PC-9 (cell line): ENCODE data around the gene VWA5B2. TPM values are rescaled to one million over a fixed set of nuclear protein-coding genes. Genes with fewer than 3 reads are reported as not detected.

ENCODE experiments used
- BruUV-seq: library from RNA; stranded (reverse); fragments of 400-500 nt; replicated peaks from 2 replicates; lab custom pipeline; 2021; lab: Mats Ljungman, UMichigan
- CTCF ChIA-PET: fragments of 300-600 bp; sonication (Branson Sonifier 250); formaldehyde crosslinking; loops from one replicate; lab custom pipeline; 2022; ENCODE audit warnings: antibody characterized with exemption; lab: Charles Lee
- POLR2A ChIA-PET: fragments of 300-600 bp; sonication (Branson Sonifier 250); formaldehyde crosslinking; loops from one replicate; lab custom pipeline; 2022; ENCODE audit warnings: antibody characterized with exemption; ENCODE audit not compliant: unreplicated experiment; lab: Charles Lee
- DNase-seq, 2 experiments: peaks; one replicate each; pipeline versions ENCODE4 v3.0.0 to v3.0.0-alpha.2; 2015 to 2022; ENCODE audit warnings: mixed read lengths in 1 of 2
- H2AFZ ChIP-seq: fragments of 200-600 bp; sonication (generic); 2 replicates; pipeline ENCODE4 v1.8.1; 2017; ENCODE audit warnings: antibody characterized with exemption
- H3F3A ChIP-seq: fragments of 200-600 bp; sonication (generic); 2 replicates; pipeline ENCODE4 v1.8.1; 2017; ENCODE audit warnings: antibody characterized with exemption, mild to moderate bottlenecking, low read depth; ENCODE audit not compliant: insufficient read depth
- H3K27ac ChIP-seq: fragments of 200-600 bp; sonication (generic); 2 replicates; pipeline ENCODE4 v1.6.1; 2016; ENCODE audit warnings: mixed run types
- H3K27me3 ChIP-seq: fragments of 200-600 bp; sonication (generic); 2 replicates; pipeline ENCODE4 v1.6.1; 2016; ENCODE audit warnings: low read depth, mixed run types; ENCODE audit not compliant: insufficient read depth
- H3K36me3 ChIP-seq: fragments of 200-600 bp; sonication (generic); 2 replicates; pipeline ENCODE4 v1.6.1; 2016; ENCODE audit warnings: low read depth, mixed run types
- H3K4me1 ChIP-seq: fragments of 200-600 bp; sonication (generic); replicated peaks from 2 replicates; pipeline ENCODE4 v1.6.1; 2016; ENCODE audit warnings: mixed run types; ENCODE audit not compliant: insufficient read depth
- H3K4me2 ChIP-seq: fragments of 200-600 bp; sonication (generic); 2 replicates; pipeline ENCODE4 v1.6.1; 2017; ENCODE audit warnings: mixed run types
- H3K4me3 ChIP-seq: fragments of 200-600 bp; sonication (generic); 2 replicates; pipeline ENCODE4 v1.6.1; 2016; ENCODE audit warnings: mixed run types
- H3K79me2 ChIP-seq: fragments of 200-600 bp; sonication (generic); 2 replicates; pipeline ENCODE4 v1.6.1; 2017; ENCODE audit warnings: low read depth, mixed run types
- H3K9me2 ChIP-seq: fragments of 200-600 bp; sonication (generic); 2 replicates; pipeline ENCODE4 v1.8.1; 2017; ENCODE audit warnings: mild to moderate bottlenecking; ENCODE audit not compliant: insufficient read depth
- H3K9me3 ChIP-seq: fragments of 200-600 bp; sonication (generic); 2 replicates; pipeline ENCODE4 v1.8.1; 2016; ENCODE audit warnings: low read depth; ENCODE audit not compliant: insufficient read depth
- H4K20me1 ChIP-seq: fragments of 200-600 bp; sonication (generic); 2 replicates; pipeline ENCODE4 v1.8.1; 2017; ENCODE audit not compliant: insufficient read depth
- EZH2 ChIP-seq: fragments of 200-600 bp; sonication (generic); IDR thresholded peaks from 2 replicates; pipeline ENCODE4 v1.8.0; 2017; ENCODE audit warnings: antibody characterized with exemption, low read depth
- intact Hi-C: fragments of 100-400 bp; cut with micrococcal nuclease; formaldehyde crosslinking; loops from one replicate; pipeline ENCODE4 v1.10.0; 2022; ENCODE audit not compliant: unreplicated experiment
- total RNA-seq: library from RNA; stranded (reverse); gene quantifications from 2 replicates; pipeline ENCODE4 v1.2.3, GENCODE V29; 2021
- TF ChIP-seq, protein P1 (sequence below): fragments of 200-600 bp; sonication (generic); conservative IDR thresholded peaks from 2 replicates; pipeline ENCODE4 v1.6.1; 2017; ENCODE audit warnings: mixed run types, antibody characterized with exemption, mild to moderate bottlenecking, moderate library complexity

The VWA5B2 gene
- total RNA-seq, 1 experiment from 2014 or later: 0.76 TPM

DNA sequence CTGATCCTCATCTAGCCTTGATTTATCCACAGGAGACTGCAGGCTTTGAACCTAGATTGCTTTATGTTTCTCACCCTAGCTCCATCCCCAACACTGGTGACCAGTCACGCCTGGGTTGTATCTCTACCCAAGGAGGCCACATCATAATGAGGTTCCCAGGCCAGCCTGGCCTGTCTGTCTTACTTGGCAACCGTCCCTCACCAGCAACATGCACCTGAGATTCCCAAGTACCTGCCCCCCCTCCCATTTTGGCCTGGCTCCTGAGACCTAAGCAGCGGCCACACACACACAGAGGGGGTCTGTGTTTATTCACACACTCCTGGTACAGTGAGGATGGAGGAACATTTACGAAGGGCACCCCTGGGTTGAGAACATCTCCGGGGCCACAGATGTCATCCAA, 29.5 kb downstream of the VWA5B2 start:
- Histone ChIP-seq H4K20me1 (no peaks in the 10 kb centered on the region), H3K4me1 (peaks cover 15% of the 10 kb centered on the region; the same call in 1 of the 2 replicates), H3F3A (peaks cover 40% of the 10 kb centered on the region; the same call in 1 of the 2 replicates), H3K9me2 (no peaks in the 10 kb centered on the region), H3K4me2 (no peak overlapping the region), H2AFZ (no peak overlapping the region), H3K27ac (no peak overlapping the region), H3K9me3 (no peaks in the 10 kb centered on the region), H3K27me3 (no peaks in the 10 kb centered on the region), H3K4me3 (no peak overlapping the region), H3K79me2 (peaks cover 10% of the 10 kb centered on the region; the same call in 1 of the 2 replicates), H3K36me3 (no peaks in the 10 kb centered on the region)
- ChIA-PET CTCF (no interaction called here), POLR2A (no interaction called here)
- no TSS peak for BruUV-seq
- DNase-seq: no peak
- TF ChIP-seq, protein P1, sequence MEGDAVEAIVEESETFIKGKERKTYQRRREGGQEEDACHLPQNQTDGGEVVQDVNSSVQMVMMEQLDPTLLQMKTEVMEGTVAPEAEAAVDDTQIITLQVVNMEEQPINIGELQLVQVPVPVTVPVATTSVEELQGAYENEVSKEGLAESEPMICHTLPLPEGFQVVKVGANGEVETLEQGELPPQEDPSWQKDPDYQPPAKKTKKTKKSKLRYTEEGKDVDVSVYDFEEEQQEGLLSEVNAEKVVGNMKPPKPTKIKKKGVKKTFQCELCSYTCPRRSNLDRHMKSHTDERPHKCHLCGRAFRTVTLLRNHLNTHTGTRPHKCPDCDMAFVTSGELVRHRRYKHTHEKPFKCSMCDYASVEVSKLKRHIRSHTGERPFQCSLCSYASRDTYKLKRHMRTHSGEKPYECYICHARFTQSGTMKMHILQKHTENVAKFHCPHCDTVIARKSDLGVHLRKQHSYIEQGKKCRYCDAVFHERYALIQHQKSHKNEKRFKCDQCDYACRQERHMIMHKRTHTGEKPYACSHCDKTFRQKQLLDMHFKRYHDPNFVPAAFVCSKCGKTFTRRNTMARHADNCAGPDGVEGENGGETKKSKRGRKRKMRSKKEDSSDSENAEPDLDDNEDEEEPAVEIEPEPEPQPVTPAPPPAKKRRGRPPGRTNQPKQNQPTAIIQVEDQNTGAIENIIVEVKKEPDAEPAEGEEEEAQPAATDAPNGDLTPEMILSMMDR: no peak
- no peak for TF ChIP-seq EZH2
- intact Hi-C loops: no loop called here

DNA sequence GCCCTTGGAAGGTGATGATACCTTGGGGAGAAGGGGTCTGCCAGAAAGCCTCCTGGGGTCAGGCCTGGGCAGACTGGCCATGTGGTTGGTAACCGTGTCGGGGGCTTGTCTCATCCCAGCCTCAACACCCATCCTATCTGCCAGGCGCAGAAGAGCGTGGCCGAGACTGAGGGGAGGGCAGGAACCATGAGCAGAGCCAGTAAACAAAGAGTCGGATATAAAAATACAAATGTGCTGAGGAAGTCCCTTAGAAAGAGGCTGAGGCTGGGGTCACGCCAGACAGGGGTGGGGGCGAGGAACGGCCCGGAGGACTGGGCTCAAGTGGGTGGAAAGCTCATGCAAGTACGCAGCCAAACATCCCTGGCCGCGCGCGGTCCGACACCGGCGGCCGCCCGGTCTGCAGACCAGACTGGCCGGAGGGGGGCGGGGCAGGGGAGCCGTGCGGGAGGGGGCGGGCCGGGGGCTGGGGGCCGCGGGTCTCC, 30.1 kb downstream of the VWA5B2 start:
- TF ChIP-seq, protein P1: no peak
- no peak for TF ChIP-seq EZH2
- intact Hi-C loops: no loop called here
- DNase-seq: no peak
- H3F3A ChIP-seq: peaks cover 41% of the 10 kb centered on the region; the same call in 1 of the 2 replicates
- POLR2A ChIA-PET: no interaction called here
- no peaks in the 10 kb centered on the region for H3K9me3 ChIP-seq
- no peaks in the 10 kb centered on the region for H4K20me1 ChIP-seq
- CTCF ChIA-PET: interaction anchor here (0.7 kb wide), 1 partner anchor 491 kb away, joined by 3 read pairs; no protein-coding TSS in a partner anchor
- no peak overlapping the region for H3K4me2 ChIP-seq
- H3K9me2 ChIP-seq: no peaks in the 10 kb centered on the region
- peaks cover 7% of the 10 kb centered on the region; the same call in 1 of the 2 replicates for H3K79me2 ChIP-seq
- no TSS peak for BruUV-seq
- H3K27me3 ChIP-seq: no peaks in the 10 kb centered on the region
- H3K27ac ChIP-seq: no peak overlapping the region
- H2AFZ ChIP-seq: no peak overlapping the region
- H3K4me3 ChIP-seq: no peak overlapping the region
- no peaks in the 10 kb centered on the region for H3K36me3 ChIP-seq
- H3K4me1 ChIP-seq: peaks cover 15% of the 10 kb centered on the region; the same call in 1 of the 2 replicates

DNA sequence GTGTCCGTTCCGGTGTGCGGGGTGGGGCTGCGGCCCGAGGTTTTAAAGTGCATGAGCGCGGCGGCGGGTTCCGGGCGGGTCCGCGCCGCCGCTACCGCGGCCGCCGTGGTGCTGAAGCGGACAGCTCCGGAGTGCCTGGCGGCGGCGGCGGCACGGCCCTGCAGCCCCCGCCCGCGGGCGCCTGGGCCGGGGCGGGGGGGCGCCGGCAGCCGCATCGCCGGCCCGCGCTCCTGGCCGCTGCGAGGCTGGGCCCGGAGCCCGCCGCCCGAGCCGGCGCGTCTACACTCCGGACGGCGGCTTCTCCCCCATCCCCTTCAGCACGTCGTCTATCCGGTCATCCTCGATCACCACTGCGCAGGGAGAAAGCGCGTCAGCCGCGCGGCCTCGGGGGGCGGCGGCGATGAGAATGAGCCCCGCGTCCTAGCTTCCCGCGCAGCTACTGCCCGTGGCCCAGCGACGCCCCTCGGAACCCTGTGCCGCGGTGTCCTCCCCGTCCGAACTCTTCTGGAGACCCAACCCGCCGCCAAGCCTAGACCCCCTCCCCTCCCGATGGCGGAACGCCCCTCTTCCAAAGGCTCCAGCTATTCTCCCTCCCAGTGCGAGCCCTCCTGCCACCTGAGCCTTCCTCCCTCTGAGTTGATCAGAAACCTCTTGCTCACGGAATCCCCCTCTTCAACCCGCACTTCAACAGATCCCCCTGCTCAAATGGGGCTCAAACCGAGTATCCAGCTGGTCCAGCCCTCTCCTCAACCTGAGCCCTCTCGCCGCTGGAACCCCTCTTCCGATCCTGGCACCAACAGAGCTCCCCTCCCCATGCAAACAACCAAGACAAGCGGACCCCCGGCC, 30.7 kb downstream of the VWA5B2 start:
- H3K4me3 ChIP-seq: peak overlapping the region; percentile 93; the same call in 1 of the 2 replicates
- POLR2A ChIA-PET: no interaction called here
- H3K27me3 ChIP-seq: no peaks in the 10 kb centered on the region
- H3K9me2 ChIP-seq: no peaks in the 10 kb centered on the region
- peak overlapping the region; percentile 97 for H3K4me2 ChIP-seq
- intact Hi-C loops: loop anchor here (1.0 to 2.0 kb wide), 2 partner anchors 11 to 39 kb away; partner anchors contain the start of genes EEF1AKMT4 and PSMD2
- TF ChIP-seq, protein P1: no peak
- TF ChIP-seq EZH2: no peak
- H3K27ac ChIP-seq: no peak overlapping the region
- H3K36me3 ChIP-seq: no peaks in the 10 kb centered on the region
- peaks cover 7% of the 10 kb centered on the region; the same call in 1 of the 2 replicates for H3K79me2 ChIP-seq
- BruUV-seq: TSS peak; percentile 58
- no peaks in the 10 kb centered on the region for H3K9me3 ChIP-seq
- no peaks in the 10 kb centered on the region for H4K20me1 ChIP-seq
- no peak overlapping the region for H2AFZ ChIP-seq
- peak; percentile 9 to 50 for DNase-seq
- H3F3A ChIP-seq: peaks cover 42% of the 10 kb centered on the region; the same call in 1 of the 2 replicates
- H3K4me1 ChIP-seq: peaks cover 15% of the 10 kb centered on the region; the same call in 1 of the 2 replicates
- CTCF ChIA-PET: interaction anchor here (0.6 to 1.0 kb wide), 5 partner anchors 10 to 491 kb away, joined by 3 to 10 read pairs (median 8); partner anchors contain the start of genes EEF1AKMT4 and VWA5B2
